IPS DF 4.7 (cell line): ENCODE results near the gene TXNL4A.
"Not testable (repeated sequence)": the region's sequence is repeated elsewhere in the genome, so short reads cannot be mapped to it uniquely, and the experiment has no call there.

Source experiments
- DNase-seq: peaks from one replicate; pipeline ENCODE4 v3.0.0-alpha.2; 2013; ENCODE audit warnings: low spot score; ENCODE audit errors: extremely low read depth

TXNL4A gene

GRCh38 chr18:79999701-80000100 lies 11.3 kb upstream of the TXNL4A start:
- not testable (repeated sequence) for DNase-seq

- no peak for DNase-seq
Measured at GRCh38 chr18:79991494-79991893, 3.1 kb upstream of the TXNL4A start.

- DNase-seq = no peak
Measured at GRCh38 chr18:79989195-79989497, 783 bp upstream of the TXNL4A start.

- no peak for DNase-seq
Measured at GRCh38 chr18:79988071-79988450, 302 bp downstream of the TXNL4A start.

GRCh38 chr18:79987566-79987965 lies 797 bp downstream of the TXNL4A start:
- no peak for DNase-seq

GRCh38 chr18:79986726-79987125 lies 1.6 kb downstream of the TXNL4A start:
- no peak for DNase-seq

- no peak for DNase-seq
Measured at GRCh38 chr18:79985172-79985571, 3.2 kb downstream of the TXNL4A start.

- no peak for DNase-seq
Measured at GRCh38 chr18:79983793-79984192, 4.6 kb downstream of the TXNL4A start.

- DNase-seq = no peak
Measured at GRCh38 chr18:79983253-79983652, 5.1 kb downstream of the TXNL4A start.

- DNase-seq = no peak
Measured at GRCh38 chr18:79982736-79983135, 5.6 kb downstream of the TXNL4A start.

- DNase-seq = no peak
Measured at GRCh38 chr18:79980585-79980984, 7.8 kb downstream of the TXNL4A start.

- DNase-seq = no peak
Measured at GRCh38 chr18:79979843-79980242, 8.5 kb downstream of the TXNL4A start.

- DNase-seq = no peak
Measured at GRCh38 chr18:79975985-79976680, 12.2 kb downstream of the TXNL4A start.

GRCh38 chr18:79975043-79975442 lies 13.3 kb downstream of the TXNL4A start:
- DNase-seq = no peak

GRCh38 chr18:79974025-79974654 lies 14.2 kb downstream of the TXNL4A start:
- DNase-seq = no peak

- no peak for DNase-seq
Measured at GRCh38 chr18:79973517-79973916, 14.8 kb downstream of the TXNL4A start.

GRCh38 chr18:79972720-79973119 lies 15.6 kb downstream of the TXNL4A start:
- no peak for DNase-seq

GRCh38 chr18:79971986-79972385 lies 16.4 kb downstream of the TXNL4A start:
- no peak for DNase-seq

GRCh38 chr18:79971211-79971952 lies 17.0 kb downstream of the TXNL4A start:
- no peak for DNase-seq

- DNase-seq = no peak
Measured at GRCh38 chr18:79970419-79971133, 17.8 kb downstream of the TXNL4A start.

- DNase-seq = no peak
Measured at GRCh38 chr18:79965119-79965902, 23.1 kb downstream of the TXNL4A start.
